GM21717 (cell line): ENCODE measurements around the gene UTF1.

Source experiments
- ATAC-seq: cut with Tn5 transposase; IDR thresholded peaks from one replicate; pipeline ENCODE4 v1.9.1; 2021; ENCODE audit warnings: mild to moderate bottlenecking, moderate library complexity; ENCODE audit not compliant: unreplicated experiment

Gene UTF1

GRCh38 chr10:133230044-133230361 lies at the start of gene UTF1:
UTF1 (plus strand) TSS chr10:133230217; CDS start chr10:133230289, 72 bp downstream.
- no peak for ATAC-seq

GRCh38 chr10:133180965-133181639 lies 48.9 kb upstream of the UTF1 start:
- ATAC-seq, result no peak

GRCh38 chr10:133182190-133182589 lies 47.8 kb upstream of the UTF1 start:
- ATAC-seq, result no peak

GRCh38 chr10:133182791-133183645 lies 47.0 kb upstream of the UTF1 start:
- ATAC-seq, result no peak

GRCh38 chr10:133183646-133184378 lies 46.2 kb upstream of the UTF1 start:
- no peak for ATAC-seq

- ATAC-seq, result no peak
These were observed 45.3 kb upstream of the UTF1 start for GRCh38 chr10:133184591-133185244.

- ATAC-seq, result no peak
These were observed 44.6 kb upstream of the UTF1 start for GRCh38 chr10:133185421-133185820.

GRCh38 chr10:133185916-133186315 lies 44.1 kb upstream of the UTF1 start:
- ATAC-seq, result no peak

- ATAC-seq, result no peak
These were observed 43.5 kb upstream of the UTF1 start for GRCh38 chr10:133186416-133187090.

- ATAC-seq, result no peak
These were observed 42.7 kb upstream of the UTF1 start for GRCh38 chr10:133187091-133187905.

- no peak for ATAC-seq
These were observed 41.9 kb upstream of the UTF1 start for GRCh38 chr10:133187906-133188681.

GRCh38 chr10:133189256-133189655 lies 40.8 kb upstream of the UTF1 start:
- ATAC-seq, result no peak

GRCh38 chr10:133189726-133190125 lies 40.3 kb upstream of the UTF1 start:
- ATAC-seq, result no peak

GRCh38 chr10:133190225-133190624 lies 39.8 kb upstream of the UTF1 start:
- no peak for ATAC-seq

GRCh38 chr10:133191651-133192050 lies 38.4 kb upstream of the UTF1 start:
- no peak for ATAC-seq

- ATAC-seq, result no peak
These were observed 35.9 kb upstream of the UTF1 start for GRCh38 chr10:133194151-133194550.

GRCh38 chr10:133195096-133195495 lies 34.9 kb upstream of the UTF1 start:
- ATAC-seq, result no peak

GRCh38 chr10:133195611-133196010 lies 34.4 kb upstream of the UTF1 start:
- no peak for ATAC-seq
